HK-2 (cell line): Measurements from ENCODE around the gene XBP1.
"Not testable (repeated sequence)": the region's sequence is repeated elsewhere in the genome, so short reads cannot be mapped to it uniquely, and the experiment has no call there.

ENCODE experiments used
- DNase-seq: peaks from one replicate; pipeline ENCODE4 v3.0.0-alpha.2; 2018; ENCODE audit not compliant: unreplicated experiment

Gene XBP1

GRCh38 chr22:28817919-28818859, 17.8 kb upstream of the XBP1 start:
- no peak for DNase-seq

- no peak for DNase-seq
These were observed 16.7 kb upstream of the XBP1 start for GRCh38 chr22:28817064-28817463.

- no peak for DNase-seq
These were observed 15.4 kb upstream of the XBP1 start for GRCh38 chr22:28815729-28816128.

DNA sequence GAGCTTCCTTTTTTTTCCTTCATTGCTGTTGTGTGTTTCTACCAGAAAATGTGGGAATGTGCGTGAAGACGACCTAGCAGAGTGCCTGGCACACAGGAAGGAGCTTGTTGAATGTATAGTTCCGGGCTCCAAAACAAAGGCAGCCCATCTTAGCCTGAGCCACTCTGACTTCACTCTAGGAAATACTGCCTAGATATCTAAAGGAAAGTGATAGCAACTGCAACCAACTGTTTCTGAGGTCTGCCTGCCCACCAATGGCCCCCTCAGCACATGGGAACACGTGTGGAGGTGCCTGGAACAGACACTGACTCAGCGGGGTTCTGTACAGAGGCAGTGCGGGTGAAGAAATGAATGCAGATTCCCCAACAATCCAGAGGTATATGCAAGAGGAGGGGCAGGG, 14.7 kb upstream of the XBP1 start:
- DNase-seq, result no peak

GRCh38 chr22:28813772-28814518, 13.6 kb upstream of the XBP1 start:
- no peak for DNase-seq

DNA sequence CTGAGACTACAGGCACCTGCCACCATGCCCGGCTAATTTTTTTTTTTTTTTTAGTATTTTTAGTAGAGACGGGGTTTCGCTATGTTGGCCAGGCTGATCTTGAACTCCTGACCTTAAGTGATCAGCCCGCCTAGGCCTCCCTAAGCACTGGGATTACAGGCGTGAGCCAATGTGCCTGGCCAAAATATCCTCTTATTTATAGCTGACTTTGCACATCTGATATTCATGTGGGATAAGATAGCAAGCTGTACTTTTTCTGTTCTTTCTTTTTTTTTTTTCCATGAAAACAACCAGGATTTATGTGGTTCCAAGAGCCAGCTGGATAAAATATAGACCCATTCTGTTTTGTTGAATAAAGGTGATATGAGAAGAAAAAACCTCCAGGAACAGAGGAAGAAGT, 12.1 kb upstream of the XBP1 start:
- no peak for DNase-seq

DNA sequence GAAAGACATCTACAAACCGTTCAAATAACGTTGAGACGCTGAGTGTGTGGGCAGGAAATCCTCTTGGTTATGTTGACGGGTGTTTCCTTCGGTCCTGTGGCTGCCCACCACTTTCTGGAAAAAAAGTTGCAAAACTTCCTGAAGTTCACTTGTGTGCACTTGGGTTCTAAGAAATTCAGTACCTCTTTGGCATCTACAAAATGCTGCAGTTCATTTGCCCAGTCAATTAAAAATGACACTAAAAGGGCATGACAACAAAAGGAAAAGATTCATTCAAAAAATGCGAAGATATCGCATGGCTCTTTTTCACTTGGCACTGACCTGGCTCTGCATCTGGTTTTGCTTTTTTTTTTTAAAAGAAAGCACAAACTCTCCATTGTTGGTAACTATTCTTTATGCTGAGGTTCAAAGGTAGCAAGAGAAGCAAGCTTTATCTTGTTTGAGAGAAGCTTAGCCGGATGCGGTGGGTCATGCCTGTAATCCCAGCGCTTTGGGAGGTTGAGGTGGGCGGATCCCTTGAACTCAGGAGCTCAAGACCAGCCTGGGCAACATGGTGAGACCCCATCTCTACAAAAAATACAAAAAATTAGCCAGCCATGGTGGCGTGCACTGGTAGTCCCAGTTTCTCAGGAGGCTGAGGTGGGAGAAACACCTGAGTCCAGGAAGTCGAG, 10.6 kb upstream of the XBP1 start:
- no peak for DNase-seq

GRCh38 chr22:28808716-28809355, 8.5 kb upstream of the XBP1 start:
- DNase-seq, result no peak

- DNase-seq, result not testable (repeated sequence)
These were observed 5.1 kb upstream of the XBP1 start for GRCh38 chr22:28805426-28805825.

GRCh38 chr22:28802595-28803123, 2.3 kb upstream of the XBP1 start:
- no peak for DNase-seq

- DNase-seq, result no peak
These were observed 1.7 kb upstream of the XBP1 start for GRCh38 chr22:28801845-28802594.

GRCh38 chr22:28799606-28800307, 612 bp downstream of the XBP1 start:
- peak; percentile 56 for DNase-seq

DNA sequence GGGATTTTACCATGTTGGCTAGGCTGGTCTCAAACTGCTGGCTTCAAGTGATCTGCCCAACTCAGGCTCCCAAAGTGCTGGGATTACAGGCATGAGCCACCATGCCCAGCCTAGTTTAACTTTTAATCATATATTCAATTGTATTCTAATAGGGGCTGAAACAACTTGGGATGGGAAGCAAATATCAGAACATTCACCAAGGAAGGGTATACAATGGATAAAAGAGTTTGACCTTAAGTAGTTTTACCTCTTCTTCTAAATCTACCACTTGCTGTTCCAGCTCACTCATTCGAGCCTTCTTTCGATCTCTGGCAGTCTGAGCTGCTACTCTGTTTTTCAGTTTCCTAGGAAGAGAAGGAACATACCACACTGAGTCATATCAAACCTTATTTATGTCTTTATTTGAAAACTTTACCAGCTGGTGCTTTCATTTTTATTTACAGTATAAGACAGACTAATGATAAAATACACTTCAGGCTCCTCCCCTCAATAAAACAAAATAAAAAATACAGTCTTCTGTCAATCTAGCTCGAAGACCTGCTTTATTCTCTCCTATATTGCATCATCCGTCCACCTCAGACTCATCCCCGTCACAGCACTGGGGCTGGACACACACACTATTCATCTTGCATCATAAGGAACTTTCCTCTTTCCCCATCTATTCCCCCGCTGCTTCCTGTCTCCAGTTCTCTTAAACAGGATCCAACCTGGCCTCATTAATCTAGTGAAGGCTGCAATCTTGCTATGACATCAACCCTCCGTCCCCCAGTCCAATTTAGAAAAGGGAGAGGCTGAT, 1.4 kb downstream of the XBP1 start:
- DNase-seq, result peak; percentile 42

DNA sequence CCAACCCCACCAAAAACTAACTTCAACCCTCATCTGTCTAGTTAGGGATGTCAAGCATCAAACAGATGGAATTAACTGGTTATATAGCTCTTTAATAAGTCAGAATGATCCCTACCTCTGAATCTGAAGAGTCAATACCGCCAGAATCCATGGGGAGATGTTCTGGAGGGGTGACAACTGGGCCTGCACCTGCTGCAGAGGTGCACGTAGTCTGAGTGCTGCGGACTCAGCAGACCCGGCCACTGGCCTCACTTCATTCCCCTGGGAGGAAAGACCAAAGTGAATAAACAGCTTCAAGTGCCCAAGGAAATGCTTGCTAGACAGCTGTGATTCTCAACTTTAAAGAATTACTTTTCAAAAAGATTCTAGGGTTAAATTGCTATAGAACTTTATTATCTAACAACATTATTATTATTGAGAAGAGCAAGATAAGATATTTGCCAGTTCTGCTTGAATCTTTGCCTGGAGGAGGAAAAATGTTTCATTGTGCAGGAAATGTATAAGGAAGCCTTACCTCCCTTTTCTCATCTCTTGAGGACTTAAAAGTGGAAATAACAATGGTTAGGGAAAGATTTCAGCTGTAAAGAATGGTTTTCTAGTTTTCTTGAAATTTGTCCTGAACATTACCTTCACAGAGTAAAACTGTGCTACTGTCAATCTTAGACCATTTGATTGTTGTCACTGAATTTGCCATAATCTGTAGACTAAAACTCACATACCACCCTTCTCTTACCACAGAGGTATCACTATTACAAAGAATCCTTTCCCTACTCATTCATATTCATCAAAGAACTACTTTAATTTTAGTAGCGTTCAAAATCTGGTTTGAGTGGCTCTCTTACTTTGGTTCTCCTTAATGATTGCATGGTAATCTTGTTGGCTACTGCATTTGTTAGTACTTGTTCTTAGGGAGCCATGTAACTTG, 4.2 kb downstream of the XBP1 start:
- DNase-seq, result no peak

DNA sequence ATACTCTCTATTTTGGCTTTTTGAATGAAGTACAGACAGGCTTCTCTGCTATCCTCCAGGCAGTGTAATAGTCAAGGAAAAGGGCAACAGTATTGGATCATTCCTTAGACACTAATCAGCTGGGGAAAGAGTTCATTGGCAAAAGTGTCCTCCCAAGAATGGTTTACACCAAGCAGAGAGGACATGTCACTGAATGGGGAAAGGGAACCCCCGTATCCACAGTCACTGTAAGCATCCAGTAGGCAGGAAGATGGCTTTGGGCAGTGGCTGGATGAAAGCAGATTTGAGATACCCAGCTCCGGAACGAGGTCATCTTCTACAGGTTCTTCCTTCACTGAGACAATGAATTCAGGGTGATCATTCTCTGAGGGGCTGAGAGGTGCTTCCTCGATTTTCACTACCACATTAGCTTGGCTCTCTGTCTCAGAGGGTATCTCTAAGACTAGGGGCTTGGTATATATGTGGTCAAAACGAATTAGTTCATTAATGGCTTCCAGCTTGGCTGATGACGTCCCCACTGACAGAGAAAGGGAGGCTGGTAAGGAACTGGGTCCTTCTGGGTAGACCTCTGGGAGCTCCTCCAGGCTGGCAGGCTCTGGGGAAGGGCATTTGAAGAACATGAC, 5.2 kb downstream of the XBP1 start:
- DNase-seq, result no peak

GRCh38 chr22:28793976-28794584, 6.3 kb downstream of the XBP1 start:
- no peak for DNase-seq
